H1 (cell line): ENCODE data around the gene TEX11. TPM values are rescaled to one million over a fixed set of nuclear protein-coding genes. Genes with fewer than 3 reads are reported as not detected.

Source experiments
- CTCF ChIA-PET: fragments of 300-600 bp; sonication (Branson Sonifier 250); formaldehyde crosslinking; loops from one replicate; lab custom pipeline; 2021; ENCODE audit not compliant: partially characterized antibody; lab: Charles Lee
- POLR2A ChIA-PET: fragments of 300-600 bp; sonication (Branson Sonifier 250); formaldehyde crosslinking; loops from one replicate; lab custom pipeline; 2021; ENCODE audit warnings: inconsistent platforms; ENCODE audit not compliant: partially characterized antibody; lab: Charles Lee
- DNase-seq, 2 experiments: peaks; one replicate each; pipeline versions ENCODE4 v3.0.0 to v3.0.0-alpha.2; 2010 to 2022; ENCODE audit warnings: low spot score in 2 of 2, low read depth in 1 of 2, mixed read lengths in 1 of 2
- FAIRE-seq: peaks from 2 replicates; lab custom pipeline; 2011; peaks lifted over from hg19 to GRCh38; lab: Jason Lieb, UNC
- H2AFZ ChIP-seq: 2 replicates; pipeline ENCODE4 v1.8.1; 2012; ENCODE audit warnings: low read length, inconsistent platforms
- H2AK5ac ChIP-seq: 2 replicates; pipeline ENCODE4 v1.6.1; 2013; ENCODE audit warnings: low read depth, low read length
- H2BK120ac ChIP-seq: replicated peaks from 2 replicates; pipeline ENCODE3; 2013; ENCODE audit warnings: low read depth, low read length, inconsistent platforms
- H2BK12ac ChIP-seq: 2 replicates; pipeline ENCODE4 v1.6.1; 2013; ENCODE audit warnings: low read depth, low read length
- H2BK15ac ChIP-seq: 2 replicates; pipeline ENCODE4 v1.6.1; 2013; ENCODE audit warnings: low read length
- H2BK20ac ChIP-seq: 2 replicates; pipeline ENCODE4 v1.6.1; 2013; ENCODE audit warnings: low read length
- H2BK5ac ChIP-seq: 2 replicates; pipeline ENCODE4 v1.6.1; 2013; ENCODE audit warnings: low read depth, low read length
- H3K14ac ChIP-seq: 2 replicates; pipeline ENCODE4 v1.6.1; 2013; ENCODE audit warnings: inconsistent platforms; ENCODE audit not compliant: insufficient read length
- H3K18ac ChIP-seq: 2 replicates; pipeline ENCODE4 v1.6.1; 2013; ENCODE audit warnings: low read length; ENCODE audit errors: extremely low read depth
- H3K23ac ChIP-seq: 2 replicates; pipeline ENCODE4 v1.6.1; 2013; ENCODE audit warnings: inconsistent platforms; ENCODE audit not compliant: insufficient read length
- H3K23me2 ChIP-seq: 2 replicates; pipeline ENCODE4 v1.6.1; 2013; ENCODE audit warnings: low read depth, low read length
- H3K27ac ChIP-seq: 2 replicates; pipeline ENCODE4 v1.6.1; 2011; ENCODE audit warnings: low read depth, low read length, inconsistent platforms
- H3K27me3 ChIP-seq, 4 experiments: replicated peaks in 1 of 4; 1 replicate in 1 of 4; 2 replicates in 3 of 4; pipeline versions ENCODE4 v1.6.1 to v1.8.1; 2011 to 2013; ENCODE audit warnings: low read length in 3 of 4, mild to moderate bottlenecking in 3 of 4, inconsistent platforms in 2 of 4, mixed read lengths in 2 of 4, moderate library complexity in 1 of 4; ENCODE audit not compliant: control insufficient read depth in 3 of 4, insufficient read depth in 3 of 4; ENCODE audit errors: extremely low read depth in 1 of 4
- H3K36me3 ChIP-seq, 4 experiments: 2 replicates each; pipeline versions ENCODE4 v1.6.1 to v1.8.1; 2011 to 2013; ENCODE audit warnings: mild to moderate bottlenecking in 4 of 4, low read length in 3 of 4, moderate library complexity in 2 of 4, control low read depth in 1 of 4, inconsistent platforms in 1 of 4; ENCODE audit not compliant: insufficient read depth in 4 of 4, control insufficient read depth in 2 of 4
- H3K4ac ChIP-seq: replicated peaks from 2 replicates; pipeline ENCODE3; 2013; ENCODE audit warnings: low read length, low read depth, mixed read lengths, inconsistent platforms; ENCODE audit not compliant: insufficient read length
- H3K4me1 ChIP-seq, 4 experiments: replicated peaks in 1 of 4; 1 replicate in 1 of 4; 2 replicates in 3 of 4; pipeline versions ENCODE4 v1.6.1 to v1.8.1; 2011 to 2013; ENCODE audit warnings: low read length in 3 of 4, inconsistent platforms in 2 of 4, mixed read lengths in 1 of 4; ENCODE audit not compliant: insufficient read depth in 4 of 4, control insufficient read depth in 3 of 4
- H3K4me2 ChIP-seq, 2 experiments: 2 replicates each; pipeline versions ENCODE4 v1.6.1 to v1.8.1; 2011 to 2013; ENCODE audit warnings: low read depth in 2 of 2, low read length in 2 of 2, control low read depth in 1 of 2, inconsistent platforms in 1 of 2, mild to moderate bottlenecking in 1 of 2; ENCODE audit not compliant: insufficient read depth in 1 of 2
- H3K4me3 ChIP-seq, 4 experiments: fragments of 200-600, 300-600 bp in 1 of 4; sonication (generic), shearing (Covaris generic), sonication (Bioruptor Twin) in 1 of 4; 2 replicates each; pipeline versions ENCODE4 v1.5.1 to v1.8.1; 2011 to 2016; ENCODE audit warnings: low read length in 4 of 4, low read depth in 3 of 4, control low read depth in 2 of 4, inconsistent platforms in 2 of 4, mild to moderate bottlenecking in 2 of 4, mixed read lengths in 1 of 4, moderate library complexity in 1 of 4; ENCODE audit not compliant: insufficient read depth in 2 of 4; ENCODE audit errors: extremely low read depth in 1 of 4
- H3K56ac ChIP-seq: replicated peaks from 2 replicates; pipeline ENCODE3; 2013; ENCODE audit warnings: low read depth, mild to moderate bottlenecking, mixed read lengths, low read length, inconsistent platforms; ENCODE audit not compliant: insufficient read length
- H3K79me1 ChIP-seq: 2 replicates; pipeline ENCODE4 v1.6.1; 2013; ENCODE audit warnings: low read depth, low read length, control low read depth
- H3K79me2 ChIP-seq, 2 experiments: 2 replicates each; pipeline versions ENCODE4 v1.6.1 to v1.8.1; 2012 to 2013; ENCODE audit warnings: low read length in 2 of 2, mild to moderate bottlenecking in 2 of 2, inconsistent platforms in 1 of 2; ENCODE audit not compliant: insufficient read depth in 2 of 2, control insufficient read depth in 1 of 2
- H3K9ac ChIP-seq, 4 experiments: replicated peaks in 1 of 4; 1 replicate in 1 of 4; 2 replicates in 3 of 4; pipeline versions ENCODE4 v1.6.1 to v1.8.1; 2011 to 2013; ENCODE audit warnings: low read depth in 3 of 4, low read length in 3 of 4, control low read depth in 2 of 4, mild to moderate bottlenecking in 2 of 4, moderate library complexity in 2 of 4, inconsistent platforms in 1 of 4; ENCODE audit errors: extremely low read depth in 1 of 4
- H3K9me3 ChIP-seq, 2 experiments: 2 replicates each; pipeline versions ENCODE4 v1.6.1 to v1.8.1; 2012 to 2013; ENCODE audit warnings: mild to moderate bottlenecking in 2 of 2, moderate library complexity in 2 of 2, control low read depth in 1 of 2, inconsistent platforms in 1 of 2, low read depth in 1 of 2, low read length in 1 of 2, mixed read lengths in 1 of 2; ENCODE audit not compliant: insufficient read depth in 2 of 2
- H4K20me1 ChIP-seq, 2 experiments: replicated peaks in 1 of 2; 2 replicates each; pipeline versions ENCODE3 to v1.8.1; 2011 to 2013; ENCODE audit warnings: inconsistent platforms in 2 of 2, low read length in 2 of 2, mild to moderate bottlenecking in 1 of 2; ENCODE audit not compliant: insufficient read depth in 2 of 2, control insufficient read depth in 1 of 2
- H4K5ac ChIP-seq: 2 replicates; pipeline ENCODE4 v1.6.1; 2013; ENCODE audit warnings: low read length, low read depth, mixed read lengths, inconsistent platforms; ENCODE audit not compliant: insufficient read length
- H4K8ac ChIP-seq: 2 replicates; pipeline ENCODE4 v1.8.0; 2013; ENCODE audit warnings: mild to moderate bottlenecking, moderate library complexity, low read length, inconsistent platforms; ENCODE audit not compliant: insufficient read depth; ENCODE audit errors: extremely low read depth
- H4K91ac ChIP-seq: replicated peaks from 2 replicates; pipeline ENCODE3; 2013; ENCODE audit warnings: low read length, mixed read lengths, inconsistent platforms; ENCODE audit not compliant: insufficient read length
- CEBPB ChIP-seq: IDR thresholded peaks from 2 replicates; pipeline ENCODE4 v1.6.1; 2012; ENCODE audit warnings: low read depth, low read length
- CREB1 ChIP-seq: IDR thresholded peaks from 2 replicates; pipeline ENCODE4 v1.6.1; 2012; ENCODE audit warnings: inconsistent platforms
- PHF8 ChIP-seq: fragments of 200-600 bp; sonication (generic); conservative IDR thresholded peaks from 2 replicates; pipeline ENCODE4 v1.7.1; 2012; ENCODE audit warnings: low read depth, mild to moderate bottlenecking, inconsistent platforms, low read length, moderate library complexity
- POLR2AphosphoS5 ChIP-seq: IDR thresholded peaks from 2 replicates; pipeline ENCODE4 v1.6.1; 2011; ENCODE audit warnings: low read depth, low read length
- POU5F1 ChIP-seq: IDR thresholded peaks from 2 replicates; pipeline ENCODE4 v1.6.1; 2011; ENCODE audit warnings: low read depth, mild to moderate bottlenecking, low read length, moderate library complexity
- SP1 ChIP-seq: IDR thresholded peaks from 2 replicates; pipeline ENCODE4 v1.6.1; 2011; ENCODE audit warnings: low read depth, low read length
- TCF12 ChIP-seq: IDR thresholded peaks from 2 replicates; pipeline ENCODE4 v1.6.1; 2011; ENCODE audit warnings: low read depth, mild to moderate bottlenecking, low read length
- TEAD4 ChIP-seq: IDR thresholded peaks from 2 replicates; pipeline ENCODE4 v1.6.1; 2012; ENCODE audit warnings: low read depth, low read length, inconsistent platforms, mixed read lengths
- ZNF274 ChIP-seq: IDR thresholded peaks from 2 replicates; pipeline ENCODE4 v1.7.0; 2012; ENCODE audit warnings: low read length, borderline replicate concordance; ENCODE audit errors: extremely low read depth
- WGBS, 2 experiments: shearing (Covaris generic) in 1 of 2; methylation state at CpG; one replicate each; pipeline versions ENCODE4 v1.1.6 to v1.1.7; 2013 to 2015; ENCODE audit warnings: low lambda C conversion rate in 2 of 2, mixed read lengths in 2 of 2, inconsistent platforms in 1 of 2, low coverage in 1 of 2, missing lambda C conversion rate in 1 of 2; ENCODE audit not compliant: insufficient replicate concordance in 2 of 2, insufficient coverage in 1 of 2, insufficient read length in 1 of 2; ENCODE audit errors: extremely low coverage in 1 of 2, missing lambda C conversion rate in 1 of 2; 5-methylcytosine and 5-hydroxymethylcytosine counted together
- polyA plus RNA-seq, 7 experiments: library from polyadenylated mRNA; depleted of rRNA in 3 of 7; stranded (reverse) in 5 of 7; unstranded in 2 of 7; fragments of >200 nt in 5 of 7; fragments of 200-250 nt in 2 of 7; gene quantifications; 1 replicate in 5 of 7; 2 replicates in 1 of 7; 4 replicates in 1 of 7; pipeline versions ENCODE4 v1.2.1 to v1.2.3, GENCODE V29; 2011 to 2013; ENCODE audit warnings: missing spikeins in 2 of 7, mixed read lengths in 2 of 7
- total RNA-seq: library from RNA; stranded (reverse); fragmentation: NEBNext Ultra II Directional; extraction: Animal tissue kit (Norgen Biotek cat#: 25700); gene quantifications from 2 replicates; pipeline ENCODE4 v1.2.1, GENCODE V29; 2021

Gene TEX11
- total and polyA plus RNA-seq, 2 of the 8 experiments (the other 6 are each of a cell fraction or from before 2014, with no cell fraction given), result 0.11 to 0.74 TPM

- no peak for FAIRE-seq
- no peak for DNase-seq
- Histone ChIP-seq H3K4me2 (no peak overlapping the region), H2AFZ (no peak overlapping the region), H4K91ac (no peak overlapping the region), H3K23me2 (no peaks in the 10 kb centered on the region), H2BK120ac (no peak overlapping the region), H3K36me3 (no peaks in the 10 kb centered on the region), H2AK5ac (no peak overlapping the region), H2BK12ac (no peak overlapping the region), H2BK15ac (no peak overlapping the region), H3K4ac (no peak overlapping the region), H4K5ac (no peak overlapping the region), H4K20me1 (no peaks in the 10 kb centered on the region), H4K8ac (no peak overlapping the region), H3K27ac (no peak overlapping the region), H3K56ac (no peak overlapping the region), H3K14ac (no peak overlapping the region), H3K4me1 (no peaks in the 10 kb centered on the region), H3K9ac (no peak overlapping the region), H3K9me3 (no peaks in the 10 kb centered on the region), H2BK20ac (no peak overlapping the region), H3K79me1 (no peaks in the 10 kb centered on the region), H3K27me3 (no peaks in the 10 kb centered on the region), H3K79me2 (no peaks in the 10 kb centered on the region), H3K23ac (no peak overlapping the region), H3K18ac (no peak overlapping the region), H2BK5ac (no peak overlapping the region), H3K4me3 (no peak overlapping the region)
- 91% methylated on average over 6 of the region's 8 CpGs; no CpG with 5 or more reads in 1 of the 2 experiments for WGBS, 2 experiments
- CTCF ChIA-PET, result no interaction called here
- TF ChIP-seq CEBPB, result no peak
- no peak for TF ChIP-seq POU5F1
- no peak for TF ChIP-seq PHF8
- TF ChIP-seq ZNF274, result no peak
- no peak for TF ChIP-seq POLR2AphosphoS5
- TF ChIP-seq SP1, result no peak
- TF ChIP-seq TCF12, result no peak
- TF ChIP-seq CREB1, result no peak
- TF ChIP-seq TEAD4, result no peak
- POLR2A ChIA-PET, result no interaction called here
Measured at GRCh38 chrX:70806081-70806480, 102.4 kb downstream of the TEX11 start.
